Measurements from ENCODE around the gene HLF.

HLF gene

DNA sequence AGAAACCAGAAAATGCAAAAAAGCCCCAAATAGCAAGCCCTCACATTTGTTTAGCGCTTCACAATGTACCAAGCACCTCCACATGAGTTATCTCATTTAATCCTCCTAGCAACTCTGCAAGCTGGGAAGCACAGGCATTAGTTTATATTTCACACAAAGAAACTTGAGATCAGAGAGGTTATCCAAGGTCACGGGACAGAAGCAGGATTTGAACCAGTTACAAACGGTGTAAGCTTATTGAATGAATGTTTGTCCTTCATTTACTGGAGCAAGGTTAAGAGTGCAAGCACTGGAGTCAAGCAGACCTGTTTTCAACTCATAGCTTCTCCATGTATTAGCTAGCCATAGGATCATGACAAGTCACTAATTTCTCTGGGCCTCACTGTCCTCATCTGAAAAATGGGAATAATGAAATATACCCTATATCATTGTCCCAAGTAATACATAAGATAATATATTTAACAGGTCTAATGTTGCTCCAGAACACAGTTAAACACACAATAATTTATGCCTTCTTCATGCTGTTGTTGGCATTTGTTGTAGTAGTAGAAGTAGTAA lies 6.1 kb upstream of the HLF start:
- no peak for DNase-seq

DNA sequence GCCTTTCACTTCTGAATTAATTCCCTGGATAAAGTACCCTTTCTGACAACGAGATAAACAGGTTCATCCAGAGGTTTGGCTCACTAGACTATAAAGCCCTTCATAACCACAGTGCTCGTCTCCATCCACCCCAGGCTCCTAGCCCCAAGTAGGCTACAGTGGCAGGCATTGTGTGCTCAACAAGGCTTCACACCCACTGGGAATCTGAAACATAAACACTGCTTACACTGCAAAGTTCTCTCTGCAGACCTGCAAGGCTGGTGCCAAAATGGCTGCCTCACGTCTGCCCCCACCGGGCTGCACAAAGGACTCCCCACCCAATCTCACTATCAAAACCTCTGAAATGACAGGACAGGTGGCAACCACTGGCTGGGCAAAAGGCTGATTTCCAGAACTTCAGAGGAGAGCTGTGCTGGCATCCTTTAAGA lies 5.1 kb upstream of the HLF start:
- DNase-seq = no peak

GRCh38 chr17:55261311-55261710 lies 3.4 kb upstream of the HLF start:
- DNase-seq = no peak

DNA sequence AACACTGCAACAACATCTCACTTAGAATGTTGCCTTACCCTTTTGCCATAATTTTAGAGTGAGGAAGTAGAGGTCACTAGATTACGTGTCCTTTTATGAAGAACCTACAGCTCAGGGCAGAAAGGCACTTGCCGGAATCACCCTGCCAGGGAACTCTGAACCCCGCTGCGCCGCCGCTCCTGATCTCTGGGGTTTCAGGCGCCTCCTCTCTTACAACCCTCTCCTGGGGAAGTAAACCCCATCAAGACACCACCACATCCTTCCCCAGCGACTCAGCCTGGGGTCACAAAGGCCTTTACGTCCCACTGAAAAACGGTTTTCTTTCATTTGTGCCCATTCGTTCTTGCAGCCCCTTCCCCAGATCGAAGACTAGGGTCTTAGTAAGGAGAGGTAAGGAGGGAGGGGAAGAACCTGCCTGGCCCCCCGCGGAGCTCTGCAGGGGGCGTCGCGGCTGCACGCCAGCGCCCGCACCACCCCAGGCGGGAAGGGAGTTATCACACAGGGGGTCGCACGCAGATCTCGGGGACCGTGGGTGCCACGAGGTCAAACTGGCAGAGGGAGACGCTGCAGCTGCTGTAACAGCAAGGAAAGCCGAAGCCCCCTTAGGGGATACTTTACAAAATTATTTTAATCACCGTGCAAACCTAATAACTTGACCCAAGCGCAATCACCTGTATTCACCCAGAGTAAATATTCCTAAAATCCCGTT lies 1.0 kb upstream of the HLF start:
- DNase-seq = peak; percentile 12

- no peak for DNase-seq
Observed at GRCh38 chr17:55264278-55264644, 499 bp upstream of the HLF start.

- DNase-seq = peak; percentile 20
Observed at GRCh38 chr17:55265311-55266021, 706 bp downstream of the HLF start.

- DNase-seq = peak; percentile 16
Observed at GRCh38 chr17:55266051-55266957, 1.5 kb downstream of the HLF start.

- no peak for DNase-seq
Observed at GRCh38 chr17:55266958-55267688, 2.4 kb downstream of the HLF start.

DNA sequence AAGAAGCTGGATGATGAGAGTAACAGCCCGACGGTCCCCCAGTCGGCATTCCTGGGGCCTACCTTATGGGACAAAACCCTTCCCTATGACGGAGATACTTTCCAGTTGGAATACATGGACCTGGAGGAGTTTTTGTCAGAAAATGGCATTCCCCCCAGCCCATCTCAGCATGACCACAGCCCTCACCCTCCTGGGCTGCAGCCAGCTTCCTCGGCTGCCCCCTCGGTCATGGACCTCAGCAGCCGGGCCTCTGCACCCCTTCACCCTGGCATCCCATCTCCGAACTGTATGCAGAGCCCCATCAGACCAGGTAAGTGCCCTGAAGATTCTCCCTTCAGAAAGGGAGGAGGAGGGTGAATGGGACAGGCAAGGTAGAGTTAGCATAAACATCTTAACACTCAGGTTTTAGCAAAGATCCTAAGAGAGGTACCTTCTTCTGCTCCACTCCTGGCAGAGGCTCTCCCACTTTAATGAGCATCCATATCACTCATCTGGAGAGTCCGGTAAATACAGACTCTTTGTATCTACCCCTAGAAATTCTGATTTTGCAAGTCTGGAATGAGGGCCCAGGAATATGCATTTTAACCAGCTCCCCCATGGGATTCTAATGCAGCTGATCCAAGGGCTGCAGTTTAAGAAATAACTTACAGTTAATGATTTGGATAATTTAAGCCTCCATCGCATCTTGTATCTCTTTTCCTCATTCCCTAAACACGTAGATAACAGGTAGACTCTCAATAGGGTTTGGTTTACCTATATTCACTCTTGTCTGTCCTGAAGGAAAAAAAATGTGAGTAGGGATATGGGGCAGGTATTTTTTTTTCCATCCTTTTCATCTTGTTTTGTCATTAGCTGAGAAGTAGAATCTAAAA lies 3.3 kb downstream of the HLF start:
- no peak for DNase-seq

- DNase-seq = no peak
Observed at GRCh38 chr17:55268649-55269480, 4.1 kb downstream of the HLF start.

- no peak for DNase-seq
Observed at GRCh38 chr17:55269894-55270293, 5.1 kb downstream of the HLF start.

DNA sequence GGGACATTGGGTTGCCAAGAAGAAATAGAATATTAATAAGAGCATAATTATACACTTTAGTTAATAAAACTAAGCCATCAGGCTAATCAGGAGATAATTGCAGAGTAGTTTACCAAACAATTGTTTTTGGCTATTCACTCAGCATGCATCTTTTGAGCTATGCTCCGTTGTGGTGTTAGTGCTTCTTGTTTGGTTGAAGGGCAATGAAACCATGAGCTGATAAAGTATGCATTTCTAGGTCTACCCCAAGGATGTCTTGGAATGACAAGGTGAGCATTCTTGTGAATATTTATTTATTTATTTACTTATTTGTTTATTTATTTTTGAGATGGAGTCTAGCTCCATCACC lies 6.4 kb downstream of the HLF start:
- DNase-seq = no peak

DNA sequence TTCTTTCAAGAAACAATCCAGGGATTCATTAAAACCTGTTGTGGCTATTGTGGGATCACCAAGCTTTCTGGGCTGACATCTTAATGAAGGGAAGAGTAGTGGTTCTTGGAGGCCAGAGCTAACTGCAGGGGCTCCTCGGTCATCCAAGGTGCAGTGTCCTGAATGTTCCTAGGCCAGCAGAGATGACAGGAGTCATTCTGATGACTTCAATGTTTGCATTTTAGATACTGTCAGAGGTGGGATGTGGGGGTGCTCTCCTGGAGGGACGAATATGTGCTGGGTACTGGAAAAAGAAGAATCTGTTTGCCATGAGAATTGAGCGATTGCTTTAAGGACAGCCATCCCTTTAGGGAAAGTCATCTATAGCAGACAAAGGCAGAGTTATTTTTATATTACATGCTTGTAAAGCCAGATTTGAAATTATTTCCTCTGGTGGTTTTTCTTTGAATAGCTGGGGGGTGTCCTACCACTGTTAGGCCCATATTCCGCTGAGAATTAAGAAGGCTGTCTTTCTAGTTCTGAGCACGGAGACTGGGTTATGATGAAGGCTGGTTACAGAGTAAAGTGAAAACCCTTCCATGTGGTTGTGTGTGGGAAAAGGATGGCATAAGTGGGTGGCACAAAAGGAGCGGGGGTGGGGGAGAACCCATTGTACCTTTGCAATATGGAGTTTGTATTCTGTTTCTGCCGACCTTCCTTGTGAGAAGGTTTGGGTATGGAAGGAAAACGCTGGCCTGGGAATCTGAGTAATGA lies 7.4 kb downstream of the HLF start:
- DNase-seq = no peak

GRCh38 chr17:55272711-55273578 lies 8.2 kb downstream of the HLF start:
- no peak for DNase-seq

DNA sequence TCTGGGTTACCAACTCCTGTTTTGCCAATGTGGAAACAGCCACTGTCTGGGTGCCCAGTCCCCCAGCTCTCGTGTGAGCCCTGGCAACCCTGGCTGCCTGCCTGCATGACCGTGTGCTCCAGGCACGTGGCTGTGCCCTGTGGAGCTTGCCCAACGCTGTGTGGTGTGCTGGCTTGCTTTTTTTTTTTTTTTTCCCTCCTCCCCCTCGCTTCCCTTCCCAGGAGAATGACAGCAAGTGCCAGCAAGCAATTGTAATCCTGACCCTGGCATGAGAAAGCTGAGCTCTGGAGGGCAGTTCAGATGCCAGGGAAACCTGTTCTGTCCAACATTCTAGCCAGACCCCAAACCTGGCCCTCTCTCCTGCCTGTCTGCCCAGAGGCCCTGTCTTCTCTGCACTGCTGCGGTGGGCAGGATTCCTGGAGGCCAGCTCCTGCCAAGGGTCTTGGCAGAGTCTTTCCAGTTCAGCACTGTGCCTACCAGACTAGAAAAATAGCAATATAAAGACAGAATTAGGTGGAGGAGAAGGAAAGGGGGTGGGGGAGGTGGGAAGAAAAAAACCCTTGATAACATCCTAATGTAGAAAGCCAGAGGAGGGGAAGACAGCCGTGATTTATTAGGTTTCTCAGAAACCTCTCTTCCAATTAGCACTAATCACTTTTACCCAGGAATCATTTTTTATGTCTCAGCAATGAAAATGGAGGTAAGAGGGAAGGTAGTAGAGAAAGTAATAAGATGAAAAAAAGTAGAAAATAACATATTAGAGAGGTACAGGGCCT lies 9.0 kb downstream of the HLF start:
- DNase-seq = no peak

DNA sequence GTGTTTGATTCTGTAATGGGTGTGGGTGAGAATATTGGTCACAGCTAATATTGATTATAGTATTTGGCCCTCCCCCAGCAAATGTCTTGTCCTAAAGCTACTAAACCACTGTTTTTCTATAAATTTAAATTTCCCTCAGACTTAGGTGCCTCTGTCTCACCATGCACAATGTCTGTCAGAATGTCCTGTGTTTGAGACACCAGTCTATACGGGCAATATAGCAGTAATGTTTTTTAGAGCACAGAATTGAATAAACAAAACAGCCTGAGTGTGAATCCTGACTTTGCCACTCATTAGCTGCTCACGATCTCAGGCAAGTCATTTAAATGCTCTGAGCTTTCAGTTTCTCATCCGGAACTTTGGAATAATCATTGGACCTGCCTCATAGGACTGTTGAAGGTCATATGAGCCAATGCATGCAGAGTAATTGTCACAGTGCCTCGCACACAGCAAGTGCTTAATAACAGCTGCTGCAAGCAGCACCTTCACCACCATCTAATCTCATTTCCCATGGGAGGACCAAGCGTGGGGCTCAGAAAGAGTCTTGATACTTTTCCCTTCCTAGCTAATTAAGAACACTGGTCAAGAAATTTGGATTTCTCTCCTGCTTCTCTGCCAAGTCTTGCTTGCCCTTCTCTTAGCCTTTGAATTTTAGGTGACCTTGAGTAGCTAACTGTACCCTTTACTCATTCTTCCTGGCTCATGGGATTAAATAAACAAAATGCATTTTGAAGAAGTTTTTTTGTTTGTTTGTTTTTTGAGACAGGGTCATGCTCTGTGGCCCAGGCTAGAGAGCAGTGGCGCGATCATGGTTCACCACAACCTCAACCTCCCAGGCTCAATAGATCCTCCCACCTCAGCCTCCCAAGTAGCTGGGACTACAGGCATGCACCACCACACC lies 9.8 kb downstream of the HLF start:
- no peak for DNase-seq

Data from T-helper 9 cell (primary cell).